ENCODE measurements around the gene TRAM2. TPM values are rescaled to one million over a fixed set of nuclear protein-coding genes. Genes with fewer than 3 reads are reported as not detected.
"Not testable (repeated sequence)": the region's sequence is repeated elsewhere in the genome, so short reads cannot be mapped to it uniquely, and the experiment has no call there.

TRAM2 gene
- total and polyA plus RNA-seq, 2 donors (not counting 3 experiments of a cell fraction or from before 2014, with no cell fraction given): 85.7 to 98.6 TPM

GRCh38 chr6:52474173-52474572 lies 102.7 kb downstream of the TRAM2 start:
- no TSS peak for BruUV-seq (replicated peaks)
- H3K4me3 ChIP-seq (replicated peaks in 1 of 3; ENCODE audit: insufficient read depth in 1 of 3, low read depth in 1 of 3, low read length in 3 of 3): no peak overlapping the region
- FAIRE-seq: no peak
- H3K27ac ChIP-seq (ENCODE audit: insufficient read depth, low read depth, low read length): no peak overlapping the region
- no peaks in the 10 kb centered on the region for H3K9me1 ChIP-seq (replicated peaks; ENCODE audit: control insufficient read depth, extremely low read depth, insufficient read depth, low read length)
- H3K79me2 ChIP-seq (ENCODE audit: control insufficient read depth, insufficient read depth, low read length): no peaks in the 10 kb centered on the region
- no peaks in the 10 kb centered on the region for H3K27me3 ChIP-seq (ENCODE audit: control insufficient read depth in 2 of 2, insufficient read depth in 2 of 2, low read length in 2 of 2)
- H3K36me3 ChIP-seq (ENCODE audit: control insufficient read depth in 2 of 2, extremely low read depth in 1 of 2, insufficient read depth in 2 of 2, low read length in 2 of 2): no peaks in the 10 kb centered on the region
- H2AFZ ChIP-seq (ENCODE audit: low read depth, low read length): no peak overlapping the region
- no peaks in the 10 kb centered on the region for H3K9me3 ChIP-seq (replicated peaks; ENCODE audit: control insufficient read depth, insufficient read depth, low read length)
- H3K4me2 ChIP-seq (ENCODE audit: insufficient read depth, low read length): no peak overlapping the region
- intact Hi-C loops (cut with micrococcal nuclease): no loop called here
- no peaks in the 10 kb centered on the region for H3K4me1 ChIP-seq (ENCODE audit: control insufficient read depth, extremely low read depth, insufficient read depth, low read length)
- no peaks in the 10 kb centered on the region for H4K20me1 ChIP-seq (replicated peaks; ENCODE audit: control insufficient read depth, extremely low read depth, insufficient read depth, low read length)
- no peak for DNase-seq (ENCODE audit: low read depth, low spot score)
- TF ChIP-seq POLR2AphosphoS5 (IDR thresholded peaks at IDR 0.05; ENCODE audit: insufficient read depth, low read depth, low read length): no peak
- ChIA-PET CTCF (no interaction called here), POLR2A (no interaction called here)
- H3K9ac ChIP-seq (replicated peaks; ENCODE audit: extremely low read depth, insufficient read depth, low read length): no peak overlapping the region
- dilution Hi-C loops (cut with MboI; ENCODE audit: extremely low pct_ligation_motif_present, low sequenced_read_pairs): no loop called here

- POLR2A ChIA-PET, FAIRE-seq: not testable (repeated sequence)
Observed at GRCh38 chr6:52461194-52461593, 115.7 kb downstream of the TRAM2 start.

More at GRCh38 chr6:52461194-52461593, 115.7 kb downstream of the TRAM2 start:
- DNase-seq (ENCODE audit: low read depth, low spot score); H3K36me3 ChIP-seq (ENCODE audit: control insufficient read depth in 2 of 2, extremely low read depth in 1 of 2, insufficient read depth in 2 of 2, low read length in 2 of 2); H4K20me1 ChIP-seq (replicated peaks; ENCODE audit: control insufficient read depth, extremely low read depth, insufficient read depth, low read length); H3K4me2 ChIP-seq (ENCODE audit: insufficient read depth, low read length); H3K4me3 ChIP-seq (replicated peaks in 1 of 3; ENCODE audit: insufficient read depth in 1 of 3, low read depth in 1 of 3, low read length in 3 of 3); H3K27me3 ChIP-seq (ENCODE audit: control insufficient read depth in 2 of 2, insufficient read depth in 2 of 2, low read length in 2 of 2); H3K27ac ChIP-seq (ENCODE audit: insufficient read depth, low read depth, low read length); H3K79me2 ChIP-seq (ENCODE audit: control insufficient read depth, insufficient read depth, low read length); H3K9me1 ChIP-seq (replicated peaks; ENCODE audit: control insufficient read depth, extremely low read depth, insufficient read depth, low read length); H2AFZ ChIP-seq (ENCODE audit: low read depth, low read length); intact Hi-C loops (cut with micrococcal nuclease); H3K9ac ChIP-seq (replicated peaks; ENCODE audit: extremely low read depth, insufficient read depth, low read length); CTCF ChIA-PET; H3K4me1 ChIP-seq (ENCODE audit: control insufficient read depth, extremely low read depth, insufficient read depth, low read length); H3K9me3 ChIP-seq (replicated peaks; ENCODE audit: control insufficient read depth, insufficient read depth, low read length); dilution Hi-C loops (cut with MboI; ENCODE audit: extremely low pct_ligation_motif_present, low sequenced_read_pairs); BruUV-seq (replicated peaks): not testable (repeated sequence)

Measured in endothelial cell of umbilical vein (primary cell).